ENCODE data around the gene MTUS2. TPM values are rescaled to one million over a fixed set of nuclear protein-coding genes. Genes with fewer than 3 reads are reported as not detected.

The MTUS2 gene
- total RNA-seq, 1 donor from 2014 or later = 0.67 TPM

GRCh38 chr13:29547153-29547552, 727.0 kb downstream of the MTUS2 start:
- no peak overlapping the region for H3K4me3 Mint-ChIP-seq
- Histone ChIP-seq H3K27me3 (no peaks in the 10 kb centered on the region), H3F3A (ENCODE audit: low read depth) (no peaks in the 10 kb centered on the region), H3K79me2 (ENCODE audit: low read depth) (peaks cover 38% of the 10 kb centered on the region), H3K27ac (no peak overlapping the region), H3K9me3 (ENCODE audit: low read depth) (no peaks in the 10 kb centered on the region), H3K9ac (no peak overlapping the region), H3K36me3 (no peaks in the 10 kb centered on the region), H3K4me2 (no peak overlapping the region), H2AFZ (replicated peaks) (no peak overlapping the region), H3K4me1 (peaks cover 3% of the 10 kb centered on the region), H3K4me3 (no peak overlapping the region), H4K20me1 (ENCODE audit: low read depth) (no peaks in the 10 kb centered on the region)
- TF ChIP-seq EZH2 (IDR thresholded peaks at IDR 0.05) (no peak), CTCF (IDR thresholded peaks at IDR 0.05) (no peak), EZH2phosphoT487 (IDR thresholded peaks at IDR 0.05) (no peak)
- H3K27me3 Mint-ChIP-seq (ENCODE audit: insufficient read depth, low read depth) = peaks cover 2% of the 10 kb centered on the region
- no peak overlapping the region for H3K27ac Mint-ChIP-seq
- peaks cover 32% of the 10 kb centered on the region for H3K36me3 Mint-ChIP-seq
- no peaks in the 10 kb centered on the region for H3K9me3 Mint-ChIP-seq
- no peak for DNase-seq (ENCODE audit: low spot score)
- H3K4me1 Mint-ChIP-seq = peaks cover 45% of the 10 kb centered on the region

- H3K9ac ChIP-seq = no peak overlapping the region
- Mint-ChIP-seq H3K4me1 (peaks cover 45% of the 10 kb centered on the region), H3K27ac (peak overlapping the region; percentile 1)
Measured at GRCh38 chr13:29548722-29549121, 728.6 kb downstream of the MTUS2 start.

GRCh38 chr13:29550430-29550988, 730.4 kb downstream of the MTUS2 start:
- peaks cover 24% of the 10 kb centered on the region for H3K36me3 Mint-ChIP-seq
- peaks cover 47% of the 10 kb centered on the region for H3K4me1 Mint-ChIP-seq
- no peaks in the 10 kb centered on the region for H3K9me3 ChIP-seq (ENCODE audit: low read depth)
- no peak for DNase-seq (ENCODE audit: low spot score)
- H3F3A ChIP-seq (ENCODE audit: low read depth) = no peaks in the 10 kb centered on the region
- H3K4me1 ChIP-seq = peaks cover 3% of the 10 kb centered on the region
- peaks cover 4% of the 10 kb centered on the region for H3K27me3 Mint-ChIP-seq (ENCODE audit: insufficient read depth, low read depth)
- no peak overlapping the region for H3K4me2 ChIP-seq
- no peak overlapping the region for H3K4me3 Mint-ChIP-seq
- no peak overlapping the region for H2AFZ ChIP-seq (replicated peaks)
- H4K20me1 ChIP-seq (ENCODE audit: low read depth) = no peaks in the 10 kb centered on the region
- H3K27me3 ChIP-seq = no peaks in the 10 kb centered on the region
- no peaks in the 10 kb centered on the region for H3K9me3 Mint-ChIP-seq
- peaks cover 24% of the 10 kb centered on the region for H3K79me2 ChIP-seq (ENCODE audit: low read depth)
- H3K27ac ChIP-seq = no peak overlapping the region
- H3K27ac Mint-ChIP-seq = no peak overlapping the region
- no peak overlapping the region for H3K4me3 ChIP-seq
- H3K36me3 ChIP-seq = no peaks in the 10 kb centered on the region
- TF ChIP-seq EZH2 (IDR thresholded peaks at IDR 0.05) (no peak), EZH2phosphoT487 (IDR thresholded peaks at IDR 0.05) (no peak), CTCF (IDR thresholded peaks at IDR 0.05) (no peak)
- H3K9ac ChIP-seq = no peak overlapping the region

More at GRCh38 chr13:29548722-29549121, 728.6 kb downstream of the MTUS2 start:
- H3K27me3 Mint-ChIP-seq (ENCODE audit: insufficient read depth, low read depth) = peaks cover under 1% of the 10 kb centered on the region
- no peaks in the 10 kb centered on the region for H3K9me3 Mint-ChIP-seq
- Histone ChIP-seq H3K27ac (no peak overlapping the region), H3K4me3 (no peak overlapping the region), H2AFZ (replicated peaks) (no peak overlapping the region), H3K4me2 (no peak overlapping the region), H3K27me3 (no peaks in the 10 kb centered on the region), H4K20me1 (ENCODE audit: low read depth) (no peaks in the 10 kb centered on the region), H3K79me2 (ENCODE audit: low read depth) (peaks cover 32% of the 10 kb centered on the region), H3K4me1 (peaks cover 3% of the 10 kb centered on the region), H3K9me3 (ENCODE audit: low read depth) (no peaks in the 10 kb centered on the region), H3F3A (ENCODE audit: low read depth) (no peaks in the 10 kb centered on the region), H3K36me3 (no peaks in the 10 kb centered on the region)
- H3K36me3 Mint-ChIP-seq = peaks cover 26% of the 10 kb centered on the region
- DNase-seq (ENCODE audit: low spot score) = no peak
- TF ChIP-seq EZH2 (IDR thresholded peaks at IDR 0.05) = no peak
- TF ChIP-seq EZH2phosphoT487 (IDR thresholded peaks at IDR 0.05) = no peak
- no peak for TF ChIP-seq CTCF (IDR thresholded peaks at IDR 0.05)
- H3K4me3 Mint-ChIP-seq = no peak overlapping the region

Measured in neural progenitor cell (in vitro differentiated cells).